GM23248 (cell line): ENCODE data around the gene EIF2B4.

Experiments
- EZH2 ChIP-seq: fragments of 200-600 bp; sonication (generic); IDR thresholded peaks from 2 replicates; pipeline ENCODE4 v1.6.1; 2018; ENCODE audit warnings: antibody characterized with exemption, mild to moderate bottlenecking; ENCODE audit not compliant: insufficient read depth, poor library complexity, severe bottlenecking
- EZH2phosphoT487 ChIP-seq: fragments of 200-600 bp; sonication (generic); IDR thresholded peaks from 2 replicates; pipeline ENCODE4 v1.6.1; 2018; ENCODE audit warnings: antibody characterized with exemption, moderate library complexity, mild to moderate bottlenecking, low read depth; ENCODE audit not compliant: insufficient read depth

GRCh38 chr2:27381577-27382181, 11.5 kb upstream of the EIF2B4 start:
- TF ChIP-seq EZH2 (no peak), EZH2phosphoT487 (no peak)
